SK-N-MC (cell line): Measurements from ENCODE around the gene ARL5A.

Experiments
- EZH2 ChIP-seq: fragments of 200-600 bp; sonication (generic); IDR thresholded peaks from one replicate; pipeline ENCODE4 v1.6.1; 2017; ENCODE audit warnings: antibody characterized with exemption
- POLR2AphosphoS5 ChIP-seq: IDR thresholded peaks from 2 replicates; pipeline ENCODE4 v1.6.1; 2012; ENCODE audit warnings: mild to moderate bottlenecking, low read depth, low read length, borderline replicate concordance

- no peak for TF ChIP-seq POLR2AphosphoS5
- no peak for TF ChIP-seq EZH2
These were observed 17.7 kb upstream of the ARL5A start for GRCh38 chr2:151845884-151846283.
